ENCODE results near the gene ISM2. TPM values are rescaled to one million over a fixed set of nuclear protein-coding genes. Genes with fewer than 3 reads are reported as not detected.

The ISM2 gene
- total and polyA plus RNA-seq, 9 of the 15 experiments (the other 6 are each of a cell fraction or from before 2014, with no cell fraction given) = 0.08 to 0.11 TPM; not detected in 7

- ChIA-PET POLR2A (no interaction called here), CTCF (ENCODE audit: low intra/inter-chr PET ratio) (no interaction called here)
- intact Hi-C loops (cut with micrococcal nuclease) = no loop called here
- Histone ChIP-seq H3K9me3 (replicated peaks; ENCODE audit: control insufficient read depth, insufficient read depth, low read depth, low read length) (no peaks in the 10 kb centered on the region), H4K20me1 (replicated peaks; ENCODE audit: control insufficient read depth, insufficient read depth, low read length) (no peaks in the 10 kb centered on the region), H3K27me3 (ENCODE audit: control insufficient read depth in 2 of 2, insufficient read depth in 2 of 2, low read length in 2 of 2) (peaks cover 7 to 26% of the 10 kb centered on the region in 2 experiments; a peak in 4 of 5 replicates), H3K9ac (ENCODE audit: insufficient read depth in 1 of 2, low read depth in 2 of 2, low read length in 2 of 2) (peak overlapping the region in 1 of 2 experiments; percentile 35; a peak in 1 of 4 replicates), H3K36me3 (ENCODE audit: control insufficient read depth, insufficient read depth, low read length) (no peaks in the 10 kb centered on the region), H3K4me3 (no peak overlapping the region), H3K4me1 (replicated peaks in 1 of 2; ENCODE audit: control insufficient read depth in 2 of 2, insufficient read depth in 2 of 2, low read length in 2 of 2) (no peaks in the 10 kb centered on the region; a peak in 1 of 5 replicates), H3K9me1 (ENCODE audit: control insufficient read depth, insufficient read depth, low read length) (no peaks in the 10 kb centered on the region), H2AFZ (ENCODE audit: low read depth, low read length) (no peak overlapping the region), H3K4me2 (ENCODE audit: insufficient read depth, low read length) (no peak overlapping the region), H3K27ac (ENCODE audit: extremely low read depth, low read depth, low read length) (no peak overlapping the region), H3K79me2 (ENCODE audit: control insufficient read depth, insufficient read depth, low read length) (no peaks in the 10 kb centered on the region)
- TF ChIP-seq ZNF23 (CRISPR knock-in tag; IDR thresholded peaks at IDR 0.05) = no peak
- no peak for TF ChIP-seq DDX20 (tag; IDR thresholded peaks at IDR 0.05; ENCODE audit: low read depth)
- TF ChIP-seq FOXM1 (IDR thresholded peaks at IDR 0.05; ENCODE audit: low read depth) = no peak
- TF ChIP-seq FOXM1 (CRISPR knock-in tag; IDR thresholded peaks at IDR 0.05; ENCODE audit: low read depth) = no peak
- no peak for TF ChIP-seq FOXP1 (CRISPR knock-in tag; IDR thresholded peaks at IDR 0.05)
- no peak for TF ChIP-seq MAZ (CRISPR knock-in tag; conservative IDR thresholded peaks at IDR 0.05 in 1 of 2, IDR thresholded peaks at IDR 0.05 in 1 of 2)
- no peak for TF ChIP-seq NFATC3 (IDR thresholded peaks at IDR 0.05)
- no peak for TF ChIP-seq THAP12 (CRISPR knock-in tag; IDR thresholded peaks at IDR 0.05)
- TF ChIP-seq ATF2 (CRISPR knock-in tag; IDR thresholded peaks at IDR 0.05) = no peak
- BruUV-seq (replicated peaks) = no TSS peak
- FAIRE-seq (no peak), ATAC-seq (no peak), DNase-seq (ENCODE audit: extremely low read depth in 1 of 4, low spot score in 3 of 4) (no peak)
- in situ Hi-C loops (cut with MboI) = no loop called here
- no CpG with 5 or more reads among the region's 3 CpGs for WGBS (ENCODE audit: insufficient coverage, low coverage, missing lambda C conversion rate)
These were observed 13.4 kb downstream of the ISM2 start for GRCh38 chr14:77485256-77485655.
